GM18519 (cell line): ENCODE data around the gene MGAT3.
"Not testable (repeated sequence)": the region's sequence is repeated elsewhere in the genome, so short reads cannot be mapped to it uniquely, and the experiment has no call there.

Experiments used
- ATAC-seq: cut with Tn5 transposase; IDR thresholded peaks from one replicate; pipeline ENCODE4 v1.9.1; 2021; ENCODE audit warnings: mild to moderate bottlenecking, moderate library complexity; ENCODE audit not compliant: unreplicated experiment, low FRiP score

The MGAT3 gene

DNA sequence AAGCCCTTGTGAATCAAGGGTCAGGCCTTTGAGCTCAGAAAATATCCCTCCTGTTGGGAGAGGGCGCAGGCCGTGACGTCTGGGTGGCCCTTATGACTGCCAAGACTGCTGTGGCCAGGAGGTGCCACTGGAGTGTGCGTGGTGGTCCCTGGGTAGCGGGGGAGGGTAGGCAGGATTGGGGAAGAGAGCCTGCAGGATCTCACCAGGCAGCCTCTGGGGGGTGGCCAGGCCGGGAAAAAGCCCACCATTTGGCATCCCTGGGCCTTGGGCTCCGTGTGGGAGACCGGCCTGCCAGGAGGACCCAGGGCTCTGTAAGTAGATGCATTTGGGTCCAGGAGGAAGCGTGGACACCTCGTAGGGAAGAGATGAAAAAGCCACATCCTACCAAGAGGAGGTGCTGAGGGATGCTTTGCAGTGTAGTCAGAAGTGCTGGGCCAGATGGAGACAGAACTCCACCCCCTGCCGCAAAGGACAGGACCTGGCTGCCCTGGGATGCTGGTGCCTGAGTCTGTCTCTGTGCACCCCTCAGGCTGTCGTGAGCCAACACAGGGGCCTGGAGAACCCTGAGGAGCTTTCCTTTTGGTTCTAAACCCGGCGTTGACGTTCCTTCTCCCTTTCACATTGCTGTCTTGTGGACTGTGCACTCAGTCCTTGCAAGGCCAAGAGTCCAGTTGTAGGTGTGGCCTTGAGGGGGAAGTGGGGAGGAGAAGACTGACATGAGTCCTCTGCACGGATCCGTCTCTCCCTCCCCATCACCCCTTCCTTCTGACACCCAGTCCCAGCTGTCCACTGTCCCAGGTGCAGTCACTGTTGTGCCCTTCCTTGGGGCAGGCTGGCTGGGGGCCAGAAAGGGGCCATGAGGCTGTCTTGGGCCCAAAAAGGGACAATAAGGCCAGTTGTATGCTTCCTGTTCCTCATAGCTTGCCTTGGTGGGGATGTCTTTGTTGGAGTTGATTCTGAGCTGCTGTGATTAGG, 32.6 kb downstream of the MGAT3 start:
- no peak for ATAC-seq

DNA sequence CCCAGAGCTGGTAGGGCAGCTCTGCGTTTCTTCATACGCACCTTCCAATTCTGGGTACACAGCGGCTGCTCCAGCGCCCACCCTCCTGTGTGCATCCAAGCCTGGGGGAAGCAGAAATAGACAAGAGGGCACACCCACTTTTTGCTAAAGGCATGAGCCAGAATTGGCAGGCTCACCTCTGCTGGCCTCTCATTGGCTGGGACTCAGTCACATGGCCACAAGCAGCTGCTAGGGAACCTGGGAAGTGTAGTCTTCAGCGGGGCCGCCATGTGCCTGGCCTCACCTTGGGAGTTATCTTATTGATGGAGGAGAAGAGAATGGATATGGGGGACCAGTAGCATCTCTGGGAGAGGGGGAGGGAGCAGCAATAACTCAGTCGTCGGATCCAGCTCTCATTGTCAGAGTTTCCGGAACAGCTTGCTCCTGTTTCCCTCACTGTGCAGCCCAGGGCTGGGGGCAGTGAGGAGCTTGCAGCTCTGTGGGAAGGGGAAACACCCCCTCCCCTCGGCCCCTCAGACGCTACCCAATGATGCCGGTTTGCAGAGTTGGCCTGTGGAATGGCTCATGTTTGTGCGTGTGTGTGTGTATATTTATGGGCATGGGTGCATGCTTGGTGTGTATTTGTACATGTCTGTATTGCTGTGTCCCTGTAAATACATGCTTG, 33.5 kb downstream of the MGAT3 start:
- ATAC-seq: no peak

DNA sequence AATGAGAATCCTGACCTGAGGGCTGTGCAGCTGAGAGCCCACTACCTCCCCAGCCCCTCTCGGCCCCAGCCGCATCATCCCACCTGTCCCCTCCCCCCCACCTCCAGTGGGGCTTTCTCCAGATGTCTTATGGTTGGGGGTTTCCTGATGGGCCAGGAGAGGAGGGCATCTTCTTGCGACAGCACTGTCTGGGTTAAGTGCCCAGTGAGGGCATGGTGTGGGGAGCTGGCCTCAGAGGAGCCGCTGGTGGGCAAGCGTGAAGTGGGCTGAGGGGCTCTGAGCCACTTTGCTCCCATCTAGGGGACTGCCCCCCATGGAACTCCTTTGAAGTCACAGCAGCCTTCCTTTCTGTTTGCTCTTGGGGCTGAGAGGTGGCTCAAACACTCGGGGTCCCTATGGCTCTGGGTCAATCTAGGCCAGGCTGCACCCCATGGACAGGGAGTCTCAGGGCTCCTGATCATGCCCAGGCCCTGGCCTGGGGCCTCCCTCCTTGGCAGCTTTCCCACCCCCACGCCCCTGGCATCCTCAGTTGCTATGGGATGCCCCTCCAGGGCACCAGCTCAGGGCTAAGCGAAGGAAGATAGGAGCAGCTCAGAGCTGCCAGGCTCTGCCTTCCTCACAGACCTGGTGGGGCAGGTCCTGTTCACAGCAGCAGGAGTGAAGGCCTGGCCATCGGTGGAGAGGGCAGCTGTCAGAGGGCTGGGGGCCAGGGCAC, 34.3 kb downstream of the MGAT3 start:
- ATAC-seq: no peak

DNA sequence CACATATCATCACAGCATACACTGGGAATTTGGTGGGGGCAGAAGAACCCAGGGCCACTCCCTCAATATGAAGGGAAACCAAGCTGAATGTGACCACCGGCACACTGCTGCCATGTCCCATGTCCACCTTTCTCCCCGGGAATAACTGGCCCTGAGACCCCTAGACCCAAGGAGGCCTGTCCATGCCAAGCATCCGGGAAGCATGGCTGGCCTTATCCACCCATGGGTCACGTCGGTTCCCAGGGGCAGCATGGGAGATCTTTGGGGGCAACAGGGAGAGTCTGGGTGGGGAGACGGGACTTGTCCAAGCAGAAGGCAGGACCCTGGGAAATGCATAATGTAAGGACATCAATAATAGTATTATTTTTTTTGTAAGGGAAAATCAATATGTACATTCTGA, 34.9 kb downstream of the MGAT3 start:
- no peak for ATAC-seq

DNA sequence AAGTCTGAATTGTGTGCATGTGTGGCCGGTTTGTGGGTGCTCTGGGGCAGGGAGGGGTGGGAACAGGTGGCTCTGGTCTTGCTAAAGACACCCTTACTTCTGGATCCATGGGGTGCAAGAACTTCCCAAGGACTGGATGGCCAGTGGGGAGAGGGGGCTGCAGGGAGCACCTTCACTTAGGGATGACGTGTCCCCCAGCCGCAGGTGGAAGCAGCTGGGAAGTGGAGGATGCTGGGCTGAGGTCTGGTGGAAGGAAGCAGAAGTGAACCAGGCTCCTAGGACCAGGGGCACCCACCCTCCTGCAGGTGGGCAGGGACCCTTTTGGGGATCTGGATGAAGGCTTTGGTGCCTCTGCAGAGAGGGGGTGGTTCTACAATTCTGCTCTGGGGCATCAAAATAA, 35.4 kb downstream of the MGAT3 start:
- no peak for ATAC-seq

DNA sequence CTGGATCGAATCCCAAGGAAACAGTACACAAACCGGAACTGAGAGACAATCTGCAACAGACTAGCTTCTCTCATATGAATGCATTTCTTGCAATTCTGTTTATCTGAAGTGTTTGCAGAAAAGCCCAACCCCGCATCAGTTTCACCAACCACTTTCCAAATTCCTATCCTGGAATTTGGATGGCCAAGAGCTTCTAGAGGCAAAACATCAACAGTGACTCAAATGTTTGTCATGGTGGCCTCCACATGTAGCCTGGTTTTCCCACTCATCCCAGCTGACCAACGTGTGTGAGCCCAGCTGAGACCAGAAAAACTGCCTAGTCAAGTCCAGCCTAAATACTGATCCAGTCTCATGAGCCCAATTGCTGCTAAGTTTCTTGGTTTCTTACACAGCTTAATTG, 36.9 kb downstream of the MGAT3 start:
- no peak for ATAC-seq

DNA sequence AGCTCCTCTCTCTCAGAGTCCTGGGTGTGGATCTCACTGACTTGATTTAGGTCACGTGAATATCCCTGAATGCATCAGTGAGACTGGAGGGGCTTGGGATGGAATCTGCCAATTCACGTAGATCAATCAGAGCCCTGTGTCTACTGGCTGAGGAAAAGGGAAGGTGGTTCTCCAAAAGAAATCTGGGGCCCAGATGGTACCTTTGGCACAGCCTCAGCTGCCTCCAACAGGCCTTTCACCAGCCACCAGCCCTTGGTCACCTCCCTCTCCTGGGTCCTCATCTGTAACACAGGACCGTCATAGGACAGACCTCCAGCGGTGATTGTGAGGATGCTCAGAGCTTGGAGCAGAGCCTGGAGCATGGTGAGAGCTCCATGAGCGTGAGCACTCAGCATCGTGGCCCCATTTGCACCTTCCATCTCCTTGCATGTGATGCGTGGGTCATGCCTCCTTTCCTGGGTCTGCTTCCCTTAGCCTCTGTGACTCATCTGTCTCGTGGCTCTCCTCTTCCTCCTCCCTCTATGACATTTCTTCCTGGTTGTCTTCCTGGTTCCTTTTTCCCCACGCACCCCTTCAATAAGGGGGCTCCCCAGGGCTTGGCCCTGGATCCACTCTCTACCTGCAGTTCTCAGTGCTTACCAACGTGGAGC, 37.8 kb downstream of the MGAT3 start:
- ATAC-seq: no peak

DNA sequence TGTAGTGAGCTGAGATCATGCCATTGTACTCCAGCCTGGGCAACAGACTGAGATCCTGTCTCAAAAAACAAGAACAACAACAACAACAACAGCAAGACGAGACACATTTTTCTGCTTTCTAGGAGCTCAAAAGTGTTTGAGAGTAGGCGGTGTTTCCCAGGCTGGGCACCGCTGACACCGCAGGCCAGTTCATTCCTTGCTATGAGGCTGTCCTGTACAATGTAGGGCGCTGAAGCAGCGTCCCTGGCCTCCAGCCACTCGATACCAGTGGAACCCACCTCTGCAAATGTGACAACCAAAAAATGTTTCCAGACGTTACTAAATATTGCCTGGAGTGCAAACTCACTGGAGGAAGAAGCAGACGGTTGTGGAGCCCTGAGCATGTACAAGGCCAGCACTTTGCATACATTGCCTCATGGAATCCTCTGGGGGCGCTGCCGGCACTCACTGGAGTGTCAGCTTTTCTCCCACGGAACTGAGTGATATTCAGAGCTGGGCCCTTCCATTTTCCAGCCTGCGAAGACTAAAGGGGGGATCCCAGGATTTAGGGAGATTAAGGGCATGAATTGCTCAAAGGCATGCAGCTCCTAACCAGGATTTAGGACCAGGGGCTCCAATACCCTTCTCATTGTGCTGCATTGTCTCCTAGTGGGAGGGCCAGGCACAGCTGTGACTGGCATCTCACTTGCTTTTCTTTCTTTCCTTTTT, 39.5 kb downstream of the MGAT3 start:
- ATAC-seq: no peak

DNA sequence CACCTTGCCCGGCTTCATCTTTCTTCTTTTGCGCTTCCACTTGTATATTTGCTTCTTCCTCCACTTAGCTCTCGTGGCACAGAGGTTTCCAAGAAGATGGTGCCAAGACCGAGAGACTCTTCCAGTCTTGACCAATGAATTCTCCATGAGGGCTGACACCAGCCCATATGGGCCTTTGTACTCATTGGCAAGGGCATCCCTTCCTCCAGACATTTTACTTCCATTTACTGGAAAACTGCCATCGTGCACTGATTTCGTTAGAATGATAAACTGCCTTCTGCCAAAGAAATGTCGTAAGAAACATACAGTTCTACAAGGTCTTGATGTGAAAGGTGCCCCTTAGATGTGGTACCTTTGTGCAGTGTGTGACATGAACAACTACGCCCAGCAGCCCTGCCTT, 40.6 kb downstream of the MGAT3 start:
- ATAC-seq: no peak

DNA sequence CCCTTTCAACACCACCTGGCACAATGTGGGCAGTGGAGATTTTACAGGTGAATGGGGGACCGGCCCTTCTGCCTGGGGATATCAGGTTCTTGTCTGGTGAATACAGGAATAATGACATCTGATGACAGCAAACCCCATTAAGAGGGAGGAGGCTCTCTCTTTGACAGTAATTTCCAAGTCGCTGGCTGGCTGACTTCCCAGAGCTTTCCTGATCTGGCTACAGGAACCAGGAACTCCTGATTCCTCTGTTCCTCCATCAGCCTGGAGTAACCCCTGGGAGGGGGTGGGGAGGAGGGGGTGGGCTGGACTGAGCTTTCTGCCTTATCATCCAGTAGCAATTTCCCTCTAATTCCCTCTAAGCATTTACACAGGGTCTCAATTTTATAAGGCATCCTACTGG, 41.6 kb downstream of the MGAT3 start:
- no peak for ATAC-seq

DNA sequence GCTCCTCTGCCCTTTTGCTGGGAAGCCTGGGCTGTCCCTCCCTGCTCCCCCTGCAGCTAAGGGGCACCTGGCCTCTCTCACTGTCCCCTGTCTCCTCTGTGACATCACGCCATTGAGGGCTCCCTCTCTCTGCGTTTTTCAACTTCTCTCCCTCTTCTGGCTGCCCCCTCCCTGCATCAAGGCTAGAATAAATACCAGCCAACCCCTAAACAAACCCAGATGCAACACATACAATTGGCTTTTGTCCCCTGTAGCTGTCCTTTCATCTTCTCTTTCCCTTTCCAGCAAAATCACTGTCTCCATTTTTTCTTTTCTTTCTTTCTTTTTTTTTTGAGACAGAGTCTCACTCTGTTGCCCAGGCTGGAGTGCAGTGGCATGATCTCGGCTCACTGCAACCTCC, 42.0 kb downstream of the MGAT3 start:
- no peak for ATAC-seq

DNA sequence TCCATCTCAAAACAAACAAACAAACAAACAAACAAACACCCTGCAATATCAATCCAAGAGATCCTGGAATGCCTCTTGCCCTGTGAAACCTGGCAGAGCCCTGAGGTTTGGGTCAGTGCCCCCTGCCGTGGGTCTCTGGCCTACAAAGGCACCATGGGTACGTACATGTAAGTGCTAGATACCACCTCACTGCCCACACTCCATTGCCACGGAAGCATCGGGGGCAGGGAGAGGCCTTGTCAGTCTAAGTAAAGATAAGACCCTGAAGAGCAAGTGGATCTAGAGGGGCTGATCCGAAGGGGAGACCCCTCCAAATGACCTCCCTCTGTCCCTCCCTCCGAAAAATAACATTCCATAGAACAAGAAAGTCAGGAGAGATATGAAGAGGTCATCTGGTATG, 43.3 kb downstream of the MGAT3 start:
- no peak for ATAC-seq

DNA sequence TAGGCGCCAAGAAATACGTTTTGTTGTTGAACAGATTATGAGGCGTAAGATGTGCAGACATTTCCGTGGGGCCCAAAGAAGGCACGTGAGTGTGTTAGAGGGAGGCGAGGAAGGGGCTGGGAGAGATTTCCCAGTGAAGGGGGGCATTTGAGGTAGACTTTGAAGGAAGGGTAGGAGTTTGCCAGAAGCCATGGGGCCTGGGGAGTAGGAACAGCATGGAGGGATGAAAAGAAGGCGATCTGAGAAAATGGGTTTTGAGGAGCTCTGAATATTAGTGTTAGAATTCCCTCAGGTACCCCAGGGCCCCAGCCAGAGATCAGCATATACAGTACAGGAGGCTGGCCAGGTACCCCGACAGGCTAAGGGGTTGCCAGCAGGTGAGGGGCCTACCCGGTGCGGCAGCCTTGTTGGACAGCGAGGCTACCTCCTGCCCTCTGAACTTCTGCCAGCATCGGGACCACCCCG, 44.9 kb downstream of the MGAT3 start:
- ATAC-seq: no peak

DNA sequence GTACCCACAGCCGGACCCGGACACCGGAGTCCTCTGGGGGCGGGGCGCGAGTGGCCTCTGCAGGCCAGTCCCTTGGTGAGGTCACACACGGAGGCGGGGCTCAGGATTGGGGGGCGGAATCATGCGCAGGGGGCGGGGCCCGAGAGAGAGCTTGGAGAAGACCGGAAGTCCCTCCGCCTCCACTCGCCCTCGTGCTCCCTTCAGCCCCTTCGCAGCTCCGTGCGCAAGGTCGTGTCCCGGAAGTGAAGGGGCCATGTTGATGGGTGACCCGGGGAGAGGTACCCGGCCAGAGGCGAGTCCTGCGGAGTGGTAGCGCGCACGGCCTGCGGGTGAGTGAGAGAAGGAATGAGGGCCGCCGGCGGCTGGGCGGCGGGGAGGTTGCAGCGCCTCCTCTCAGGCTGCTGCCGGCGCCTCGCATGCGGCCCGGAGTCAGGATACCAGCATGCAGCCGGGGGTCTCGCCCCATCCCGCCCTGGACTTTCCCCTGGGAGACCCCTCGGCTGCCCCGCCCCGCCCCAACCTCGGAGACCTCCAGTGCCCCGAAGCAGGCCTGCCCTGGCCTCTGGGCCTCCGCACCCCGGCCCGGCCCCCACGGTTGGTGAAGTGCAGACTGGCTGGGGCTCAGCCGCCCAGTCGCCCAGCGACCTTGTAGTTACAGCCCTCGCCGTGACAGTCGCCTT, 45.4 kb downstream of the MGAT3 start, which contains the start of gene MIEF1:
TSS of gene MIEF1 (plus strand) at position 182 of the 680 bp plus-strand sequence. CDS start 9,005 bp downstream, outside the sequence.
- peak; percentile 66 for ATAC-seq

DNA sequence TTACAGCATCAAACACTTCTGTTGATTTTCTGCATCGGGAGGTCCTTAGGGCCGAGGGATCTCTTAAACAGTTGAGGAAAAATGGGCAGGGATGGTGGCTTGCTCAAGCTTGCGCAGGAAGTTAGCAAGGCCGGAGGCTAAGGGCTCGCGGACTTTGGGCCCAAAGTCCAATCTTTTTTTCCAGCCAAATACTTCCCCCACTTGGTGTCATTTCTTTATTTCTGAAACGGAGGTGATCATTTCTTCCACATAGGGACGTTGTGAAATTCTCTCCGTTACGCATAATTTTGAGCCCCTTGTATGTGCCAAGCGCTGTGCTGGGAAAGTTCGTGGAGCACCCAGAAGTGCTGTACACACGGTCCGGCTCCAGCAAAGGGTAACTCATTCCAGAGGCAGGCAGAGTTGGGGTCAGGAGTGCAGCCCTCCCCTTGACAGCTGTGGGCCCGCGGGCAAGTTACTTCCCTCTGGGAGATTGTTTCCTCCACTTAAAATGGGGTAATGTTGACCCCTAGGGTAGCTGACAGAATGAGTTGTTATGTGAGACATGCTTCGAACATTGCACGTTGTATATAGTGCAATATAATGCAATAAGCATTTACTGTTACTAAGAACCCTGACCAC, 46.1 kb downstream of the MGAT3 start:
- no peak for ATAC-seq

DNA sequence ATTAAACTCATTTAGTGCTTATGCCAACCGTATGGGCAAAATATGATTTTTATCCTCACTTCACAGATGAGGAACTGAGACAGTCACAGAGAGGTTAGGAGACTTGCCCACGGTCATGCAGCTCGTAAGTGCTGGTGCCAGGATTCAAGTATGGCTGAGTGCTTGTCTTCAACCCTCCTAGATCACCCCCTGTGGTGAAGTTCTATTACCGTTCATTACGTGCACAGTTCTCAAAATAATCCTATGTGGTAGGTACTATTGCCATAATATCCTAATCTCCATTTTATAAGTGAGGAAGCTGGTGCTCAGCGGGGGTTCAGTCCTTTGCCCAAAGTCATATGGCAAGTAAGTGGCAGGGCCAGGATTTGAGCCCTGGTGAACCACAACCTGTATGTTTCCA, 46.8 kb downstream of the MGAT3 start:
- no peak for ATAC-seq

DNA sequence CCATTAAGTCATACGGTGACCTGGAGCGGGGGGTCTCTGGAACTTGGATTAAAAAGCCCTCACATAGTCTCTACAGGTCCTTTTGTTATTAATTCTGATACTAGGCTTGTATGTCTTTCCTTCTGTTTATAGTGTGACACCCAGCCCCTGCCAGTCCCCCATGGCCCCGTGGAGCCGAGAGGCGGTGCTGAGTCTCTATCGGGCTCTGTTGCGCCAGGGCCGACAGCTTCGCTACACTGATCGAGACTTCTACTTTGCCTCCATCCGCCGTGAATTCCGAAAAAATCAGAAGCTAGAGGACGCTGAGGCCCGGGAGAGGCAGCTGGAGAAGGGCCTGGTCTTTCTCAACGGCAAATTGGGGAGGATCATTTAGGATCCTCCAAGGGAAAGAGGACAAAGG, 47.3 kb downstream of the MGAT3 start:
- no peak for ATAC-seq

DNA sequence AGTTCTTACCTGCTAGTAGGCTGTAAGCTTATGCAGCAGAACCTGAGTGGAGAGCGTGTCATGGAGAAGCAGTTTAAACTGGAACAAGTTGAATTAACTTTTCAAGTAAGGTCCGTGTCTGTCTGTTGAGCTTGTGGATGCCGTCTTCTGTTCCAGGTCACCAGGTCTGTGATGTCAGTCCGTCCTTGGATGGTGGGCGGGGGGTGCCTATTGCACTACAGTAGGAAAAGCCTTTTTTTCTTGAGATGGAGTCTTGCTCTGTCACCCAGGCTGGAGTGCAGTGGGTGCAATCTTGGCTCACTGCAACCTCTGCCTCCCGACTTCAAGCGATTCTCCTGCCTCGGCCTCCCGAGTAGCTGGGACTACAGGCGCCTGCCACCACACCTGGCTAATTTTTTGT, 50.2 kb downstream of the MGAT3 start:
- not testable (repeated sequence) for ATAC-seq

DNA sequence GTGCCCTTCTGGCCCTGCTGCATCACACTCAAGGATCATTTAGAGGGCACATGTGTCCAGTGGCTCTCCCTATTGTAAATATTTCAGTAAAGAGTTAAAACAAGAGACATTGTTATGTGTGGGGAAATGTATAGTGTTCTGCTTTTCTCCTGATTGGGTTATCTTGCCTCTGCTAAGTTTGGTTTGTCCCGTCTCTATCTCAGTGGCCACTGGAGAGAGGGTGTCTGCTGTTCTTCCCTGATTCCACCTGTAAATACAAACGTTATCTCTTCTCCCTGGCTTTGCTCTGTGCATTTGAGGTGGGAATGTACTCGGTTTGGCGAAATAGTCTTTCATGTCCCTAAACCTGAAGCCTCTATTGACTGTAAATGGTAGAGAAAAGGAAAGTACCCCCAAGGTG, 51.6 kb downstream of the MGAT3 start:
- no peak for ATAC-seq
